ENCODE results near the gene SFRP2. TPM values are rescaled to one million over a fixed set of nuclear protein-coding genes. Genes with fewer than 3 reads are reported as not detected.

Gene SFRP2
- polyA plus RNA-seq, 3 donors, result not detected

DNA sequence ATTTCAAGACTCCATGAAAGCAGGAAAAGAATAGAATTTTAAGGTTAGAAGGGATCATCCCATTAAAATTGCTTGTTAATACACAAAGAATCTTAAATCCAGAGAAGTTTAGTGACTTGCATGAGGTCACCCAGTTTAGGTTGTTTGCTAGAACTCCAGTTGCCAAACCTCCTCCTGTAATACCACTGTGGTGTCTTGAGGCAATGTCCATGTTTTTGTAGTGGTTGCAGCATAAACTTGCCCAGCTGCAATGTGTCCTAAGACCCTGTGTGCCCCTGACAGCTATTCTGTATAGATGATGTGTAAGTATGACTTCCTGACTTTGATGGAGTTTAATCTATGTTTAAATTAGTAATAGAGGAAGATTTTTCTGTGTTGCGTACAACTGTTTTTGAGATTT is 6.3 kb downstream of the SFRP2 start:
- no peak overlapping the region for H3K4me2 ChIP-seq (replicated peaks; ENCODE audit: extremely low read depth, low read length, poor library complexity, severe bottlenecking)
- H3K9me3 ChIP-seq (replicated peaks in 1 of 2; ENCODE audit: control insufficient read depth in 1 of 2, insufficient read depth in 1 of 2, low read length in 2 of 2), result peaks cover 0 to 6% of the 10 kb centered on the region in 2 donors
- Mint-ChIP-seq H3K27ac (no peak overlapping the region), H3K36me3 (no peaks in the 10 kb centered on the region), H3K9me3 (peaks cover 2 to 10% (median 3%) of the 10 kb centered on the region in 7 donors), H3K4me1 (peaks cover 9% of the 10 kb centered on the region), H3K27me3 (ENCODE audit: low read depth in 3 of 3) (peaks cover 51 to 66% (median 64%) of the 10 kb centered on the region in 3 donors), H3K4me3 (no peak overlapping the region)
- H3K36me3 ChIP-seq (replicated peaks in 1 of 2; ENCODE audit: control insufficient read depth in 1 of 2, insufficient read depth in 2 of 2, low read length in 2 of 2), result no peaks in the 10 kb centered on the region
- peaks cover 57 to 70% of the 10 kb centered on the region in 2 donors for H3K27me3 ChIP-seq (ENCODE audit: control insufficient read depth in 2 of 2, insufficient read depth in 2 of 2, low read length in 2 of 2)
- TF ChIP-seq CTCF (IDR thresholded peaks at IDR 0.05), result no peak
- no peak overlapping the region for H3K9ac ChIP-seq (ENCODE audit: insufficient read depth, low read length, poor library complexity, severe bottlenecking)
- H3K4me1 ChIP-seq (ENCODE audit: control insufficient read depth in 1 of 2, insufficient read depth in 2 of 2, low read length in 2 of 2), result no peaks in the 10 kb centered on the region
- no peaks in the 10 kb centered on the region for H4K20me1 ChIP-seq (ENCODE audit: insufficient read depth, low read length)
- intact Hi-C loops (cut with micrococcal nuclease), result no loop called here
- 100% methylated on average over 1 of the region's 1 CpG for WGBS (ENCODE audit: insufficient coverage)
- no peaks in the 10 kb centered on the region for H3K79me2 ChIP-seq (ENCODE audit: insufficient read depth, low read length)
- no peak overlapping the region for H3K27ac ChIP-seq (ENCODE audit: low read depth in 1 of 2, low read length in 2 of 2)
- H2AFZ ChIP-seq (ENCODE audit: insufficient read depth, low read depth, low read length, poor library complexity, severe bottlenecking), result no peak overlapping the region
- no peak for DNase-seq
- no peak overlapping the region for H3K4me3 ChIP-seq (replicated peaks in 1 of 3; ENCODE audit: low read depth in 2 of 3, low read length in 3 of 3)

DNA sequence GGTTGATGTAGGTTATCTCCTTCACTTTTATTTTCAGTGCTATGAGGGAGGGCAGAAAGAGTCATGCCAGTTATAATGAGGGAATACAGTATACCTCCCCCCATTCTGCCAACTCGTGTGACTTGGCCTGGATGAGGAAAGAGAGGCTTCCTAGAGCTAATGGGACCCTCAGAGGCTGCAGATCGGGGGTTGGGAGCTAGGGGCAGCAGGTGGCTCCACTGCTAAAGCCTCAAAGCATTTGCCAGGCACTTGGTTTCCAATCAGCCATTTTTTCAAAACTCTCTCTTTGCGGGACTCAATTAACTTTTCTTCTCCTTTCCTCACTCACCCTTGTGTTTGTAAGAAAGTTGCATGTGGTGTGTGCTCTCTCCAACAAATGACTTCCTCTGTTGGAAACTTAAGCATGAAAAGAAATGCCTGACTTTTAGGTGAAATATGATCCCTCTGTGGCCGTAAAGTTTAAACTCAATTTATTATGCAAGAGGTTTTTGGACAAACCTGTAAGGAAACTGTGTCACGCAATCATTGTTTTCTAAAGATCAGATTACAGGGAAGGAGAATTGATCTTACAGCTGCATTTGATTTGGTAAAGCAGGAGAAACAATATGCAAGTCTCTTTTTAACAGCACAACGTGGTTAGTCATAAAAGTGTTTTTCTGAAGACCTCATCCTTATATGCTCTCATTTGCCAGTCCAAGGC is 7.0 kb downstream of the SFRP2 start:
- no peaks in the 10 kb centered on the region for H3K36me3 ChIP-seq (replicated peaks in 1 of 2; ENCODE audit: control insufficient read depth in 1 of 2, insufficient read depth in 2 of 2, low read length in 2 of 2)
- H3K4me1 ChIP-seq (ENCODE audit: control insufficient read depth in 1 of 2, insufficient read depth in 2 of 2, low read length in 2 of 2), result no peaks in the 10 kb centered on the region
- peaks cover 1 to 10% (median 3%) of the 10 kb centered on the region in 7 donors for H3K9me3 Mint-ChIP-seq
- H2AFZ ChIP-seq (ENCODE audit: insufficient read depth, low read depth, low read length, poor library complexity, severe bottlenecking), result no peak overlapping the region
- intact Hi-C loops (cut with micrococcal nuclease), result no loop called here
- no peak overlapping the region for H3K4me3 ChIP-seq (replicated peaks in 1 of 3; ENCODE audit: low read depth in 2 of 3, low read length in 3 of 3)
- 43% methylated on average over 1 of the region's 6 CpGs for WGBS (ENCODE audit: insufficient coverage)
- no peaks in the 10 kb centered on the region for H3K36me3 Mint-ChIP-seq
- no peak overlapping the region for H3K27ac Mint-ChIP-seq
- H3K27me3 Mint-ChIP-seq (ENCODE audit: low read depth in 3 of 3), result peaks cover 44 to 59% (median 57%) of the 10 kb centered on the region in 3 donors
- H3K27me3 ChIP-seq (ENCODE audit: control insufficient read depth in 2 of 2, insufficient read depth in 2 of 2, low read length in 2 of 2), result peaks cover 50 to 63% of the 10 kb centered on the region in 2 donors
- no peak overlapping the region for H3K27ac ChIP-seq (ENCODE audit: low read depth in 1 of 2, low read length in 2 of 2)
- H3K4me1 Mint-ChIP-seq, result peaks cover 9% of the 10 kb centered on the region
- no peak for TF ChIP-seq CTCF (IDR thresholded peaks at IDR 0.05)
- H3K9me3 ChIP-seq (replicated peaks in 1 of 2; ENCODE audit: control insufficient read depth in 1 of 2, insufficient read depth in 1 of 2, low read length in 2 of 2), result no peaks in the 10 kb centered on the region
- no peaks in the 10 kb centered on the region for H4K20me1 ChIP-seq (ENCODE audit: insufficient read depth, low read length)
- DNase-seq, result no peak
- H3K79me2 ChIP-seq (ENCODE audit: insufficient read depth, low read length), result no peaks in the 10 kb centered on the region
- no peak overlapping the region for H3K9ac ChIP-seq (ENCODE audit: insufficient read depth, low read length, poor library complexity, severe bottlenecking)
- H3K4me2 ChIP-seq (replicated peaks; ENCODE audit: extremely low read depth, low read length, poor library complexity, severe bottlenecking), result no peak overlapping the region
- H3K4me3 Mint-ChIP-seq, result no peak overlapping the region

Measured in CD14-positive monocyte (primary cell).